GM19455 (cell line): ENCODE data around the gene SPRED1.
A peak's percentile ranks its signal among the peaks of the same experiment; 100 is the strongest.

ENCODE experiments used
- ATAC-seq: cut with Tn5 transposase; IDR thresholded peaks from one replicate; pipeline ENCODE4 v1.9.1; 2021; ENCODE audit not compliant: unreplicated experiment

SPRED1 gene

GRCh38 chr15:38252481-38253350 lies at the start of gene SPRED1:
TSS of gene SPRED1 (plus strand) at chr15:38252836. CDS start at chr15:38253186, 350 bp downstream.
- peak; percentile 43 for ATAC-seq

- ATAC-seq: no peak
Measured at GRCh38 chr15:38205526-38206272, 46.9 kb upstream of the SPRED1 start.

GRCh38 chr15:38207621-38208020 lies 45.0 kb upstream of the SPRED1 start:
- no peak for ATAC-seq

GRCh38 chr15:38208206-38208605 lies 44.4 kb upstream of the SPRED1 start:
- ATAC-seq: no peak

GRCh38 chr15:38208779-38209178 lies 43.9 kb upstream of the SPRED1 start:
- no peak for ATAC-seq

GRCh38 chr15:38211249-38211648 lies 41.4 kb upstream of the SPRED1 start:
- no peak for ATAC-seq

- no peak for ATAC-seq
Measured at GRCh38 chr15:38211811-38212210, 40.8 kb upstream of the SPRED1 start.

GRCh38 chr15:38212729-38213351 lies 39.8 kb upstream of the SPRED1 start:
- no peak for ATAC-seq

- no peak for ATAC-seq
Measured at GRCh38 chr15:38213356-38213755, 39.3 kb upstream of the SPRED1 start.

- ATAC-seq: no peak
Measured at GRCh38 chr15:38215707-38216106, 36.9 kb upstream of the SPRED1 start.

GRCh38 chr15:38216763-38217162 lies 35.9 kb upstream of the SPRED1 start:
- no peak for ATAC-seq

- no peak for ATAC-seq
Measured at GRCh38 chr15:38217191-38217595, 35.4 kb upstream of the SPRED1 start.

GRCh38 chr15:38217788-38218609 lies 34.6 kb upstream of the SPRED1 start:
- ATAC-seq: no peak

GRCh38 chr15:38220606-38221273 lies 31.9 kb upstream of the SPRED1 start:
- no peak for ATAC-seq

- no peak for ATAC-seq
Measured at GRCh38 chr15:38224486-38224885, 28.1 kb upstream of the SPRED1 start.

GRCh38 chr15:38225381-38225780 lies 27.3 kb upstream of the SPRED1 start:
- ATAC-seq: no peak

GRCh38 chr15:38226608-38227266 lies 25.9 kb upstream of the SPRED1 start:
- no peak for ATAC-seq

GRCh38 chr15:38227941-38228340 lies 24.7 kb upstream of the SPRED1 start:
- ATAC-seq: no peak

GRCh38 chr15:38228618-38229017 lies 24.0 kb upstream of the SPRED1 start:
- no peak for ATAC-seq
